HCT116 (cell line): ENCODE results near the gene ZNF3. TPM values are rescaled to one million over a fixed set of nuclear protein-coding genes. Genes with fewer than 3 reads are reported as not detected.

Experiments used
- ATAC-seq: fragments of 200-7000 bp; cut with Tn5 transposase; 2 replicates; pipeline ENCODE4 v1.9.1; 2020; ENCODE audit warnings: mild to moderate bottlenecking, moderate library complexity
- BruUV-seq: library from RNA; stranded (reverse); fragments of 400-500 nt; replicated peaks from 2 replicates; lab custom pipeline; 2021; lab: Mats Ljungman, UMichigan
- CTCF ChIA-PET: fragments of 300-600 bp; sonication (Branson Sonifier 250); formaldehyde crosslinking; loops from one replicate; lab custom pipeline; 2021; ENCODE audit warnings: antibody characterized with exemption; lab: Charles Lee
- POLR2A ChIA-PET: fragments of 300-600, 350-600 bp; sonication (Branson Sonifier 250); formaldehyde crosslinking; loops from one replicate; lab custom pipeline; 2021; ENCODE audit warnings: antibody characterized with exemption; lab: Charles Lee
- RAD21 ChIA-PET, 2 experiments: fragments of 300-600 bp; sonication (Branson Sonifier 250); formaldehyde crosslinking; loops; one replicate each; lab custom pipeline; 2023; ENCODE audit warnings: low total read pairs in 2 of 2; ENCODE audit not compliant: uncharacterized antibody in 2 of 2, unreplicated experiment in 2 of 2, low non-redundant PET in 1 of 2; lab: Charles Lee
- DNase-seq: peaks from one replicate; pipeline ENCODE4 v3.0.0-alpha.2; 2010; ENCODE audit warnings: low read depth, low spot score
- H2AFZ ChIP-seq: fragments of 200-600 bp; shearing (Covaris generic), sonication (generic); 2 replicates; pipeline ENCODE4 v1.6.1; 2017; ENCODE audit warnings: low read depth, mixed run types, mixed read lengths, antibody characterized with exemption, low read length; ENCODE audit not compliant: poor library complexity, severe bottlenecking
- H3K27ac ChIP-seq: 2 replicates; pipeline ENCODE4 v1.5.1; 2012; ENCODE audit warnings: low read depth, low read length
- H3K27me3 ChIP-seq: fragments of 200-600 bp; sonication (generic); 2 replicates; pipeline ENCODE4 v1.6.1; 2016; ENCODE audit warnings: mixed run types, low read length, mixed read lengths; ENCODE audit not compliant: insufficient read depth
- H3K36me3 ChIP-seq, 2 experiments: fragments of 200-500 bp in 1 of 2; fragments of 200-600 bp in 1 of 2; sonication (Bioruptor generic) in 1 of 2; sonication (generic) in 1 of 2; 2 replicates each; pipeline versions ENCODE4 v1.5.1 to v1.6.1; 2014 to 2016; ENCODE audit warnings: low read length in 2 of 2, inconsistent platforms in 1 of 2, mixed read lengths in 1 of 2, mixed run types in 1 of 2; ENCODE audit not compliant: insufficient read depth in 2 of 2, control insufficient read depth in 1 of 2
- H3K4me1 ChIP-seq, 2 experiments: fragments of 200-600 bp in 1 of 2; sonication (generic) in 1 of 2; 2 replicates each; pipeline versions ENCODE4 v1.5.1 to v1.6.1; 2012 to 2017; ENCODE audit warnings: low read length in 2 of 2, inconsistent platforms in 1 of 2, mild to moderate bottlenecking in 1 of 2, mixed read lengths in 1 of 2, mixed run types in 1 of 2, moderate library complexity in 1 of 2; ENCODE audit not compliant: insufficient read depth in 2 of 2, control insufficient read depth in 1 of 2
- H3K4me2 ChIP-seq: fragments of 200-600 bp; sonication (generic); 2 replicates; pipeline ENCODE4 v1.6.1; 2017; ENCODE audit warnings: mixed run types, low read length, mixed read lengths
- H3K4me3 ChIP-seq, 2 experiments: fragments of 200-600 bp in 1 of 2; sonication (generic) in 1 of 2; replicated peaks in 1 of 2; 2 replicates each; pipeline ENCODE4 v1.5.1; 2011 to 2016; ENCODE audit warnings: low read length in 2 of 2, control low read depth in 1 of 2, low read depth in 1 of 2, mild to moderate bottlenecking in 1 of 2, mixed read lengths in 1 of 2, mixed run types in 1 of 2
- H3K79me2 ChIP-seq: fragments of 200-600 bp; sonication (generic); 2 replicates; pipeline ENCODE4 v1.6.1; 2017; ENCODE audit warnings: mild to moderate bottlenecking, mixed run types, low read length, moderate library complexity, mixed read lengths; ENCODE audit not compliant: insufficient read depth
- H3K9ac ChIP-seq: fragments of 200-600 bp; sonication (generic); 2 replicates; pipeline ENCODE4 v1.6.1; 2016; ENCODE audit warnings: low read length, mixed read lengths
- H3K9me2 ChIP-seq: fragments of 200-600 bp; sonication (generic), shearing (Covaris generic); 2 replicates; pipeline ENCODE4 v1.6.1; 2017; ENCODE audit warnings: mixed run types, mild to moderate bottlenecking, moderate library complexity; ENCODE audit not compliant: insufficient read depth
- H3K9me3 ChIP-seq, 2 experiments: fragments of 200-500 bp in 1 of 2; fragments of 200-600 bp in 1 of 2; sonication (Bioruptor generic) in 1 of 2; sonication (generic) in 1 of 2; 2 replicates each; pipeline ENCODE4 v1.6.1; 2014 to 2017; ENCODE audit warnings: low read length in 2 of 2, mixed read lengths in 2 of 2, inconsistent platforms in 1 of 2, low read depth in 1 of 2, mild to moderate bottlenecking in 1 of 2, mixed run types in 1 of 2, moderate library complexity in 1 of 2; ENCODE audit not compliant: control insufficient read depth in 1 of 2, insufficient read depth in 1 of 2
- H4K20me1 ChIP-seq: fragments of 200-600 bp; sonication (generic), shearing (Covaris generic); 2 replicates; pipeline ENCODE4 v1.6.1; 2017; ENCODE audit warnings: mixed run types, mild to moderate bottlenecking, moderate library complexity; ENCODE audit not compliant: insufficient read depth
- CBX3 ChIP-seq: IDR thresholded peaks from 2 replicates; pipeline ENCODE4 v1.6.1; 2012; ENCODE audit warnings: low read depth
- EGR1 ChIP-seq: IDR thresholded peaks from 2 replicates; pipeline ENCODE4 v1.6.1; 2012; ENCODE audit warnings: low read depth
- EZH2 ChIP-seq: fragments of 200-600 bp; sonication (generic); IDR thresholded peaks from 2 replicates; pipeline ENCODE4 v1.6.1; 2017; ENCODE audit warnings: antibody characterized with exemption, mixed run types
- JUND ChIP-seq: IDR thresholded peaks from 2 replicates; pipeline ENCODE4 v1.6.1; 2012
- POLR2A ChIP-seq: IDR thresholded peaks from 2 replicates; pipeline ENCODE4 v1.7.0; 2011; ENCODE audit warnings: borderline replicate concordance; ENCODE audit not compliant: insufficient read depth, insufficient read length; ENCODE audit errors: extremely low read depth
- POLR2AphosphoS5 ChIP-seq: IDR thresholded peaks from 2 replicates; pipeline ENCODE4 v1.6.1; 2011; ENCODE audit warnings: mild to moderate bottlenecking, low read depth, low read length, moderate library complexity
- RAD21 ChIP-seq: IDR thresholded peaks from 2 replicates; pipeline ENCODE4 v1.6.1; 2012; ENCODE audit warnings: low read depth, mild to moderate bottlenecking
- SIN3A ChIP-seq: IDR thresholded peaks from 2 replicates; pipeline ENCODE4 v1.6.1; 2012; ENCODE audit warnings: low read depth
- SP1 ChIP-seq: IDR thresholded peaks from 2 replicates; pipeline ENCODE4 v1.6.1; 2012; ENCODE audit warnings: low read depth
- SRF ChIP-seq: IDR thresholded peaks from 2 replicates; pipeline ENCODE4 v1.6.1; 2012; ENCODE audit warnings: low read depth
- intact Hi-C: fragments of 100-400 bp; cut with micrococcal nuclease; formaldehyde crosslinking; loops from 2 replicates; pipeline ENCODE4 v1.10.0; 2022
- total RNA-seq: library from RNA; stranded (reverse); gene quantifications from one replicate; pipeline ENCODE4 v1.2.1, GENCODE V29; 2021; ENCODE audit not compliant: unreplicated experiment
- TF ChIP-seq, protein P1 (sequence below), 3 experiments: fragments of 200-600 bp in 1 of 3; sonication (generic) in 1 of 3; IDR thresholded peaks in 2 of 3; conservative IDR thresholded peaks in 1 of 3; 2 replicates each; pipeline ENCODE4 v1.5.1; 2012 to 2017; ENCODE audit warnings: low read depth in 2 of 3, low read length in 2 of 3, antibody characterized with exemption in 1 of 3, borderline replicate concordance in 1 of 3, control low read depth in 1 of 3, mild to moderate bottlenecking in 1 of 3, mixed read lengths in 1 of 3, mixed run types in 1 of 3, moderate library complexity in 1 of 3; ENCODE audit not compliant: insufficient read depth in 1 of 3
- TF ChIP-seq, protein P2 (sequence below): IDR thresholded peaks from 2 replicates; pipeline ENCODE4 v1.6.1; 2011; ENCODE audit warnings: mild to moderate bottlenecking, low read length, moderate library complexity; ENCODE audit not compliant: insufficient replicate concordance; ENCODE audit errors: extremely low read depth
- TF ChIP-seq, protein P3 (sequence below): IDR thresholded peaks from 2 replicates; pipeline ENCODE4 v1.6.1; 2012; ENCODE audit warnings: low read depth

Gene ZNF3
- total RNA-seq, 1 experiment from 2014 or later, result 28.2 TPM

DNA sequence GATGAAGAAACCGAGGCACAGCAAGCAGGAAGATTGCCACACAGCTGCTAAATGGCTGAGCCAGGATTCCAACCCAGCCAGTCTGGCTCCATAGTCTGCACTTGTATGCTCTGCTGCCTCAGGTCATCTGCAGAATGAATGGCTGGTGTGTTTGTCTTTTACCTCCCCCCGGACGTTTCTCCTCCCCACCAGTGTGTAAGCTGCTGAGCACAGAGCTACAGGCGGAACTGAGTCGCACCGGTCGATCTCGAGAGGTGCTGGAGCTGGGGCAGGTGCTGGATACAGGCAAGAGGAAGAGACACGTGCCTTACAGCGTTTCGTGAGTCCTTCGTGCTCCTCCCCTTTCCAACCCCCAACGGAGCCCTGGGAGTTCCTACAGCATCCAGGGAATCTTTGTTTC, 40.5 kb upstream of the ZNF3 start:
- no peak overlapping the region for H2AFZ ChIP-seq
- H3K27ac ChIP-seq, result no peak overlapping the region
- intact Hi-C loops, result no loop called here
- TF ChIP-seq CBX3 (no peak), EGR1 (no peak), SIN3A (no peak), JUND (no peak), POLR2A (no peak), RAD21 (no peak), SP1 (no peak), EZH2 (no peak), POLR2AphosphoS5 (no peak), SRF (no peak)
- TF ChIP-seq, protein P1, sequence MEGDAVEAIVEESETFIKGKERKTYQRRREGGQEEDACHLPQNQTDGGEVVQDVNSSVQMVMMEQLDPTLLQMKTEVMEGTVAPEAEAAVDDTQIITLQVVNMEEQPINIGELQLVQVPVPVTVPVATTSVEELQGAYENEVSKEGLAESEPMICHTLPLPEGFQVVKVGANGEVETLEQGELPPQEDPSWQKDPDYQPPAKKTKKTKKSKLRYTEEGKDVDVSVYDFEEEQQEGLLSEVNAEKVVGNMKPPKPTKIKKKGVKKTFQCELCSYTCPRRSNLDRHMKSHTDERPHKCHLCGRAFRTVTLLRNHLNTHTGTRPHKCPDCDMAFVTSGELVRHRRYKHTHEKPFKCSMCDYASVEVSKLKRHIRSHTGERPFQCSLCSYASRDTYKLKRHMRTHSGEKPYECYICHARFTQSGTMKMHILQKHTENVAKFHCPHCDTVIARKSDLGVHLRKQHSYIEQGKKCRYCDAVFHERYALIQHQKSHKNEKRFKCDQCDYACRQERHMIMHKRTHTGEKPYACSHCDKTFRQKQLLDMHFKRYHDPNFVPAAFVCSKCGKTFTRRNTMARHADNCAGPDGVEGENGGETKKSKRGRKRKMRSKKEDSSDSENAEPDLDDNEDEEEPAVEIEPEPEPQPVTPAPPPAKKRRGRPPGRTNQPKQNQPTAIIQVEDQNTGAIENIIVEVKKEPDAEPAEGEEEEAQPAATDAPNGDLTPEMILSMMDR (IDR thresholded peaks at IDR 0.05 in 2 of 3, conservative IDR thresholded peaks at IDR 0.05 in 1 of 3; ENCODE audit: borderline replicate concordance in 1 of 3, insufficient read depth in 1 of 3, low read depth in 2 of 3, low read length in 2 of 3), result no peak
- TF ChIP-seq, protein P2, sequence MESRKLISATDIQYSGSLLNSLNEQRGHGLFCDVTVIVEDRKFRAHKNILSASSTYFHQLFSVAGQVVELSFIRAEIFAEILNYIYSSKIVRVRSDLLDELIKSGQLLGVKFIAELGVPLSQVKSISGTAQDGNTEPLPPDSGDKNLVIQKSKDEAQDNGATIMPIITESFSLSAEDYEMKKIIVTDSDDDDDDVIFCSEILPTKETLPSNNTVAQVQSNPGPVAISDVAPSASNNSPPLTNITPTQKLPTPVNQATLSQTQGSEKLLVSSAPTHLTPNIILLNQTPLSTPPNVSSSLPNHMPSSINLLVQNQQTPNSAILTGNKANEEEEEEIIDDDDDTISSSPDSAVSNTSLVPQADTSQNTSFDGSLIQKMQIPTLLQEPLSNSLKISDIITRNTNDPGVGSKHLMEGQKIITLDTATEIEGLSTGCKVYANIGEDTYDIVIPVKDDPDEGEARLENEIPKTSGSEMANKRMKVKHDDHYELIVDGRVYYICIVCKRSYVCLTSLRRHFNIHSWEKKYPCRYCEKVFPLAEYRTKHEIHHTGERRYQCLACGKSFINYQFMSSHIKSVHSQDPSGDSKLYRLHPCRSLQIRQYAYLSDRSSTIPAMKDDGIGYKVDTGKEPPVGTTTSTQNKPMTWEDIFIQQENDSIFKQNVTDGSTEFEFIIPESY, result no peak
- TF ChIP-seq, protein P3, sequence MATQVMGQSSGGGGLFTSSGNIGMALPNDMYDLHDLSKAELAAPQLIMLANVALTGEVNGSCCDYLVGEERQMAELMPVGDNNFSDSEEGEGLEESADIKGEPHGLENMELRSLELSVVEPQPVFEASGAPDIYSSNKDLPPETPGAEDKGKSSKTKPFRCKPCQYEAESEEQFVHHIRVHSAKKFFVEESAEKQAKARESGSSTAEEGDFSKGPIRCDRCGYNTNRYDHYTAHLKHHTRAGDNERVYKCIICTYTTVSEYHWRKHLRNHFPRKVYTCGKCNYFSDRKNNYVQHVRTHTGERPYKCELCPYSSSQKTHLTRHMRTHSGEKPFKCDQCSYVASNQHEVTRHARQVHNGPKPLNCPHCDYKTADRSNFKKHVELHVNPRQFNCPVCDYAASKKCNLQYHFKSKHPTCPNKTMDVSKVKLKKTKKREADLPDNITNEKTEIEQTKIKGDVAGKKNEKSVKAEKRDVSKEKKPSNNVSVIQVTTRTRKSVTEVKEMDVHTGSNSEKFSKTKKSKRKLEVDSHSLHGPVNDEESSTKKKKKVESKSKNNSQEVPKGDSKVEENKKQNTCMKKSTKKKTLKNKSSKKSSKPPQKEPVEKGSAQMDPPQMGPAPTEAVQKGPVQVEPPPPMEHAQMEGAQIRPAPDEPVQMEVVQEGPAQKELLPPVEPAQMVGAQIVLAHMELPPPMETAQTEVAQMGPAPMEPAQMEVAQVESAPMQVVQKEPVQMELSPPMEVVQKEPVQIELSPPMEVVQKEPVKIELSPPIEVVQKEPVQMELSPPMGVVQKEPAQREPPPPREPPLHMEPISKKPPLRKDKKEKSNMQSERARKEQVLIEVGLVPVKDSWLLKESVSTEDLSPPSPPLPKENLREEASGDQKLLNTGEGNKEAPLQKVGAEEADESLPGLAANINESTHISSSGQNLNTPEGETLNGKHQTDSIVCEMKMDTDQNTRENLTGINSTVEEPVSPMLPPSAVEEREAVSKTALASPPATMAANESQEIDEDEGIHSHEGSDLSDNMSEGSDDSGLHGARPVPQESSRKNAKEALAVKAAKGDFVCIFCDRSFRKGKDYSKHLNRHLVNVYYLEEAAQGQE, result no peak
- no peaks in the 10 kb centered on the region for H3K9me2 ChIP-seq
- no peak for ATAC-seq
- no peaks in the 10 kb centered on the region for H3K9me3 ChIP-seq
- ChIA-PET RAD21 (no interaction called here), CTCF (interaction anchor here (1.3 to 1.7 kb wide), 2 partner anchors 8 to 9 kb away, joined by 3 to 4 read pairs; no protein-coding TSS in a partner anchor), POLR2A (no interaction called here)
- BruUV-seq, result no TSS peak
- no peak overlapping the region for H3K4me3 ChIP-seq
- H3K36me3 ChIP-seq, result no peaks in the 10 kb centered on the region
- no peak for DNase-seq
- H3K4me1 ChIP-seq, result peaks cover 17 to 35% of the 10 kb centered on the region in 2 experiments
- no peak overlapping the region for H3K4me2 ChIP-seq
- peaks cover 19% of the 10 kb centered on the region for H3K79me2 ChIP-seq
- no peaks in the 10 kb centered on the region for H3K27me3 ChIP-seq
- H4K20me1 ChIP-seq, result no peaks in the 10 kb centered on the region
- H3K9ac ChIP-seq, result no peak overlapping the region
